NCI-H748 treated with DMSO at 0.1 percent for 48 hours (cell line): Measurements from ENCODE around the gene RAPGEF4.
"Not testable (repeated sequence)": the region's sequence is repeated elsewhere in the genome, so short reads cannot be mapped to it uniquely, and the experiment has no call there.

Experiments used
- DNase-seq: peaks from one replicate; lab custom pipeline; 2025; lab: John Stamatoyannopoulos, UW

RAPGEF4 gene

DNA sequence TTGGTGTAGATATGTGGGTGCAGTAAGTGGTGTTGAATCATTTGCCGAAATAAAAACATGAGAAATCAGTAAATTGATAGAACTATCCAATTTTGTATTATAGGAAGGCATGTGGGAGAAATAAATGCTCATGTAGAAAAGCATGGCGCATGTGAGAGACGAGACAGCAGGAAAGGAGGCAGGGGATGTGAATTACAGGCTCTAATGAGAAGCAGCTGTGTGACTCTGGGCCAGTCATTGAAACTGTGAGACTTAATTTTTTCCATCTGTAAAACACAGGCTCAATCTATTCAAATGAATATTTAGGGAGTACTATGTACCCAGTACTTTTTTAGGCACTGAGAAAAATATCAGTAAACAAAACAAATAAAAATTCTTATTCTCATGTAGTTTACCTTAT lies 297.4 kb downstream of the RAPGEF4 start:
- no peak for DNase-seq

DNA sequence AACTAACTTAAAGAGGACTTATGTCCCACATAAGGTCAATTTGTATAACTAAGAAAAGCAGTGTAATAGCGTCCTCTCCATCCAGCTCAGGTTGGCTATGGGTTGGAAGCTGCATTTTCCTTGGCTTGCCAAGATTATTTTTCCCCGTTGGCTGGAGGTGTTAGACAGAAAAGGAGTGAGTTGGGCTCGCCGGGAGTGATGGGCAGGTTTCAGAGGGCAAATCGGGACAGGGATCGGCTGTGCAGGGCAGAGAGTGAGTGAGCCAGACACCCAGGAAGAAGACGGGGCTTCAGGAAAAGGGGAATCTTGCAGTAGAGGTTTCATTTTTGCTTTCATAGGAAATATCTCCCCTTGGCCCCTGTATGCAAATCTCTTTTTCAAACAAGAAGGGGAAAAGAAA lies 298.5 kb downstream of the RAPGEF4 start:
- DNase-seq, result no peak

- no peak for DNase-seq
Measured at GRCh38 chr2:173037245-173038120, 301.8 kb downstream of the RAPGEF4 start.

DNA sequence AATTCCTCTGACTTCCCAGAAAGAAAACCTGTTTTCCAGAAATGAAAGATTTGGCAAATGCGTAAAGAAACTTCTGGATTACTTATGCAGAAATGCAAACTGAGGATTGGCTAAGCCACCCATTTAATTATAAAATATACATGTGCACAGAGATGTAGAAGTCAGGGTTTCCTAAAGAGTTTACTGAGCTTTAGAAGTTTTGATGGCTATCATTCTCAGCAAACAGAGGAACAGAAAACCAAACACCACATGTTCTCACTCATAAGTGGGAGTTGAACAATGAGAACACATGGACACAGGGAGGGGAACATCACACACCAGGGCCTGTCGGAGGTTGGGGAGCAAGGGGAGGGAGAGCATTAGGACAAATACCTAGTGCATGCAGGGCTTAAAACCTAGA lies 302.6 kb downstream of the RAPGEF4 start:
- DNase-seq, result not testable (repeated sequence)

- DNase-seq, result no peak
Measured at GRCh38 chr2:173040729-173041128, 305.1 kb downstream of the RAPGEF4 start.

GRCh38 chr2:173043476-173043875 lies 307.8 kb downstream of the RAPGEF4 start:
- DNase-seq, result no peak

DNA sequence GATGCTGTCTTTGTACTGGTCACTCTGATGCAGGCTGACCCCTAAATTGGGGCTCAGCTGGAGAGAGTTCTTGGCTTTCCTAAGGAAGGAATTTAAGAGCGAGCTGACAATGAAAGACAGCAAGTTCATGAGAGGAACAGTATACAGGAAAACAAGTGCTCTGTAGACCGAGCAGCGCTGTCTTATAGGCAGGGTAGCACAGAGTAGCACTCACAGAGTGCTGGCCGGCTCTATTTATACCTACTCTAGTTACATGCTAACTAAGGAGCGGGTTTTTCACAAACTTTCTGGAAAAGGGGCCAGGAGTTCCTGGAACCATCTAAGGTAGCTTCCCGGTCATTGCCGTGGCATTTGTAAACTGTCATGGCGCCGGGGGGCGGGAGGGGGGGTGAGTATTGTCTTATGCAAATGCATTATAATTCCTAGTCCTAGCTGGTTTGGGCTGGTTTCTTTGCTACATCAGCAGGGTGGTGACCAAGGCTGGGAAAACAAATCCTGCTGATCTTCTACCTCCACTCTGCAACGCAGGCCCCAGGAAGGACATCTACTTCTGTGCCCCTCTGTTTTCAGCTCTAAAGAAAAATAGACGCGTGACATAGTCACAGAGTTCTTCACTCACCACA lies 308.4 kb downstream of the RAPGEF4 start:
- DNase-seq, result no peak

DNA sequence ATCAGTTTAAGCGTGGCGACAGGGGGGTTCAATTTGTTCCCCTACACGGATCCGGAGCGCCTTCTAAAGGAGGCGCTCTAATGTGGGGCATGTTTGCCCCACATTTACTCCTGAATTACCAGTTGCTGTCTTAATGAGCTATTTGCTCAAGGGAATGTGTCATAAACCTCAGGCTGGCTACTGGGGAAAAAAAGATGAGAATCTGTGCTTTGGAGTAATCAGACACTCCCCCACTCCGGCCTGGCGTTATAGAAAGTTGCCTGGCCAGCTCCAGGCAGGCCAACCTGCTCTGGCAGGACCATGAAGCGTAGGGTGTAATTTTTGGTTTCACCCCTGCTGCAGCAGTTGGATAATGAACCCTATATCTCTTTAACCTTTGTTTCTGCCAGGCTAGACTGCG lies 309.0 kb downstream of the RAPGEF4 start:
- no peak for DNase-seq

DNA sequence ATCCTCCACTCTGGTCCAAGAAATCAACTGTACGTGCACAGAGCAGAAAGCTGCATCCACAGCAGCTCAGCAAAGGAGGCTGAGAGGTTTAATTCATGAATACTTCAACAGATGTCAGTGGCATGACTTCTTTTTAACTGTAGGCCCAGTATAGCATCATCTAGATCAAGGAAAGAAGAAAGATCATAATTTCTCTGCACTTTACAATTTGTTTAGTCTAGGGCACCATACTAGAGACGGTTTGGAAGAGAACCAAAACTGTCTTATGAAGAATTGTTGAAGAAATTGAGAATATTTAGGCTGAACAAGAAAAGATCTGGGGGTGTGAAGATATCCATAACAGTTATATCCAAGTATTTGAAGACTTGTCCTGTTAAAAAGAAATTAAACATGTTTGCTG lies 309.5 kb downstream of the RAPGEF4 start:
- no peak for DNase-seq

DNA sequence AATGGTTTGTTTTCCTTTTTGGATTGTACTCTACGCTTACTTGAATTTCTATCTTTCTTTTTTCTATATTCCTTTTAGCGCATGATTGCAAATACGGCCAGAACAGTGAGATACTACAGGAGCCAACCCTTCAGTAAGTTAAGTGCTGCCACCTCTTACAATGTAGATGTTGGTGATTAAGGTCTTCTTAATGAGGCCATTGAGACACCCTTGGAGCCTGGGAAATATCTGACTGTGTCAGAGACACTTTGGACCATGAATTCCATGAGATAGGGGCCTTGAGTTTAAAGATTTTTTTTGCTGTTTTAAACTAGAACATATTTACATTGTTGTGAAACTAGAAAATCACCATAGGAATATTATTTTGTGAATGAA lies 312.9 kb downstream of the RAPGEF4 start:
- no peak for DNase-seq

DNA sequence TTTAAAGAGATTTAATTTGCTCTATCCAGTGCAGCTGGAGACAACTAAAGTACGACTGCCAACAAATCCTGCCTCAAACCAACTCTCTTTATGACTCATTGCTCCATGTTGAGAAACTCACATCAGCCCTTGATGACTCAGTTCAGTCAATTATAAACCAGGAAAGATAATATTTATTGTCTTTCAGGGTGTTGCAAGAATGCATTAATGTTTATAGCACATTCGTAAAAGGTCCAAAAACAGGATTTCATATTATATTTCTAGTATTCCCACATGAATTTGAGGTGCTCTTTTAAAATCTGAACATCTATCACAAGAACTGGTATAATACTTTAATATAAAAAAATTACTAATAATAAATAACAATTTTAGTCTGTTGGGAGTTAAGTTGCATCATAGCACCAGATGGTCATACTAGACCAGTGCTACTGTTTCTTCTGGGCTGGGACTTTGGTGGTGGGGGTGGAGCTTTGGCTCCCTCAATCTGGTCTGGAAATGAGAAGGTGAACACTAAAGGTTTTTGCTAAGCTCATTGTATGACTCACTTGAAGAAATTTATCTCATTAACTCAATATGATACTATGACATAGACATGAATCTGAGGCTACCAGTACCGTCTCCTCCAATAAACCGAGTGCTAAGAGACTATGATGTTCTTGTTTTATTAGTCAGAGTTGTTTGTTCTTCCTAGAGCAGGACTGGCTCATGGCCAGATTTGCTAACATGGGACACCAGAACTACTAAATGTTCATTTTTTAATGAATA lies 313.4 kb downstream of the RAPGEF4 start:
- DNase-seq, result peak; percentile 42

GRCh38 chr2:173049831-173050230 lies 314.2 kb downstream of the RAPGEF4 start:
- no peak for DNase-seq

- DNase-seq, result no peak
Measured at GRCh38 chr2:173050684-173051083, 315.0 kb downstream of the RAPGEF4 start.

DNA sequence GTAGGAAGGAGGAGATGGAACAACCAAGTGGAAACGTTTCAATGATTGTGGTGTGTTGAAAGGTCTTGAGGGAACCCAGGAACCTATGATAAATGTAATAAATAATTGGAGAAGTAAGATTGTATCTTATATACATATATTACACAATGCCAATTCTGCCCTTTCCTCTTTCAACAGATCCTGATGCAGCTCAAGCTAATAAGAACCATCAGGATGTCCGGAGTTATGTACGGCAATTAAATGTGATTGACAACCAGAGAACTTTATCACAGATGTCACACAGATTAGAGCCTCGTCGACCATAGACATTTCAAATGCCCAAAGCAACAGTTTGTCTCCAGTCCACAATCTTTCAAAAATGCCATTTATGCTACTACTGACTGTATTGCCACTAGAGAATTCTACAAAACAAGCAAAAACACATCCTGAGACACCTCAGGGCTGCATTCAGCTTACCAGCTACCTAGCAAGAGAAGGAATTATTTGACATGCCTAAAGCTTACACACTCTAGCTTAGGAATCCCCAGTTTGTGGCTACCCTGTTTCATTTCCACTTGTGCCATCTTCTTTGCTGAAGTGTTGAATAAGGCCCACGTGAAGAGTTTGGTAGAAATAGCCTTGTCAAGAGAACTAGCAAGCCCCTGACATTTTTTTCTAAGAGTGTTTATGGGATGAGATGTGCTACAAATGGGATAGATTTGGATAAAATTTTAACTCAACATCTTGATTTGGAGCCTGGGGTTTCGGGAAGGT lies 316.0 kb downstream of the RAPGEF4 start:
- no peak for DNase-seq

GRCh38 chr2:173053043-173053699 lies 317.5 kb downstream of the RAPGEF4 start:
- no peak for DNase-seq

GRCh38 chr2:173054466-173054865 lies 318.8 kb downstream of the RAPGEF4 start:
- DNase-seq, result no peak

DNA sequence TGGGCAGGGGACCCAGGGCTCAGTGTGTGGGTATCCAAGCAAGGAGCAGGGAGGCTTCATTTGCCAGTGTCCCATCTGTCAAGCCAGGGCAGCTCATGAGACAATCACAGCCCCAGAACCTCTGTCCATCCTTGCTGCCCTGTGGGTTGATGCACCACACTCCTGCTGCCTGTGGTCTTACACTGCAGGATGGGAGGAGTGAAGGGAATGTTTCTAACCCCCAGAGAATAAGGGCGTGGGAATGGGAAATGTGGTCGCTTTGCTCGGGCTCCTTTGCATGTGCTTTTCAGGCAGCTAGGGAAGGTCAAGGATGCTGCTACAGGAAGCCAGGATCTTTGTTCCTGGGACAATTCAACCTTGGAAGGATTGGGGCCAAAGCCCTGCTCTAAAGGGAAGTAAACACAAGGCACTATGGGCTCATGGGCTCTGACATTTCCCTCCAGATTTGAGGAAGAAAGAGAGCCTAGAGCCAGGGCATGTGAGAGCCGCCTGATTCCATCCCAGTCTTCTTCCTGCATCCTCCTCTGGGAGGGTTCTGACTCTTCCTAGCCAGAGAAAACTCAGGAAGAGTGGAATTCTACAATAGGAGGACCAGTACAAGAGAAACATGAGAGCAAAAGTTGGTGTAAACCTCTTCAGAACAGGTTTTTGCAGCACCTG lies 321.2 kb downstream of the RAPGEF4 start:
- no peak for DNase-seq

- DNase-seq, result no peak
Measured at GRCh38 chr2:173058097-173058496, 322.5 kb downstream of the RAPGEF4 start.

DNA sequence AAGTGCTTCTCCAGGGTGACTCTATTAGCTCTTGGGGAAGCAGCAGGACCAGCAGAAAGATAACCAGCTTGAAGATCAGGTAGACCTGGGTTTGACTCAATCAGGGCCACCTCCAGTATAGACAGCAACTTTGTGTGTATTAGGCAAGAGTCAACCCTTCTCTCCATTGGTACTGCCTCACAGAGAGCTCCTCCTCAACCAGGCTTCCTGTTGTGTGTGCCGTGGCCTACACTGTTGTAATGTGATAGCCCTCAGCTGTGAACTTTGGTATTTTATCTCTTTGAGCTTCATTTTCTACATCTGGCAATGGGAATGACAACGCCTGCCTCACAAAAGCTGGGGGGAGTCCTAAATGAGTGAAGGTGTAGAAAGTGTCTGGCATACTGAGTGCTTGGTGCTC lies 323.0 kb downstream of the RAPGEF4 start:
- DNase-seq, result no peak

DNA sequence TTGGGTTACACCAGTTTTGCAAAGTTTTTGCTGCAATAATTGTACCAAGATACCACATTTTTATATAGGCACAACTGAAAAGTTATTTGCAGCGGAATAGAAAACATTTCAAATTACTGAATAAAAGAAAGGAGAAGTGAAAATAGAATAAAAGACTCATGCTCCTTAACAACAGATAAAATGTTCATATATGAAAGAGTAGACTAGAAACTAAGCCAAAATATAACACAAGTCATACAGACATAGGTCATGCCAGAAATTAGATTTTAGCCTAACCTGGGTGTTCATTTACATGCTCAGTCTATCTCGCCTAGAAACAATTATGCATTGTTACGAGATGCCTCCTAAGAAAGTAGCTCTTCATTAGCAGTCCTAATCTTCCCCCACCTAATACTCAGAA lies 323.6 kb downstream of the RAPGEF4 start:
- DNase-seq, result no peak

DNA sequence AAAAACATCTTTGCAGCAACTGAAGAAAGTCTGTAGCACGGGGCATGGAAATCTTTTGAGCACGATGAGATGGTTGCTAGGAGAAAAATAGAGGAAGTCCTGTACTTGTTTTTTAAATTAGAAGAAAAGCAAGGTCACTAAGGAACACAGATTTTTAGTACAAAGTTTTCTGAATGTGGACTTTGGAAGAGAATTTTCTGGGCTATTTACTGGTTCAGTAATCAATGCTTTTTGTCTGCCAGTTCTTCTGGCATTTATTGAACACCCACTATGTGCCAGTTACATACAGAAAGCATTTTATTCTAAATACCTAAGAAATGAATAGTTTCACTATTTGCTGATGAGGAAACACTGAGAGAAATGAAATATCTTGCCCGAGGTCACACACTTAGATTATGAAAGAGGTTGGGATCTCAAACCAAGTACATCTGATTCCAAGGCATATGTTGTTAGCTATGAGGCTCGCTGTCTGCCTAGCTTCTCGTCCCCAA lies 324.4 kb downstream of the RAPGEF4 start:
- DNase-seq, result no peak
